ENCODE measurements around the gene MAFF. TPM values are rescaled to one million over a fixed set of nuclear protein-coding genes. Genes with fewer than 3 reads are reported as not detected.
"Not testable (repeated sequence)": the region's sequence is repeated elsewhere in the genome, so short reads cannot be mapped to it uniquely, and the experiment has no call there.

MAFF gene
- total and polyA plus RNA-seq, 9 of the 15 experiments (the other 6 are each of a cell fraction or from before 2014, with no cell fraction given): 0.51 to 8.0 (median 5.4) TPM

- H3K4me3 ChIP-seq; in situ Hi-C loops (cut with MboI); H3K36me3 ChIP-seq (ENCODE audit: control insufficient read depth, insufficient read depth, low read length); H3K9me3 ChIP-seq (replicated peaks; ENCODE audit: control insufficient read depth, insufficient read depth, low read depth, low read length); BruUV-seq (replicated peaks); ATAC-seq; intact Hi-C loops (cut with micrococcal nuclease); H4K20me1 ChIP-seq (replicated peaks; ENCODE audit: control insufficient read depth, insufficient read depth, low read length); FAIRE-seq; H3K9me1 ChIP-seq (ENCODE audit: control insufficient read depth, insufficient read depth, low read length); H2AFZ ChIP-seq (ENCODE audit: low read depth, low read length); DNase-seq (ENCODE audit: extremely low read depth in 1 of 4, low spot score in 3 of 4); H3K9ac ChIP-seq (ENCODE audit: insufficient read depth in 1 of 2, low read depth in 2 of 2, low read length in 2 of 2); H3K27me3 ChIP-seq (ENCODE audit: control insufficient read depth in 2 of 2, insufficient read depth in 2 of 2, low read length in 2 of 2): not testable (repeated sequence)
- 0 out of 2 replicates have a peak overlapping the region, but pooled peaks have one; percentile 37 for H3K4me2 ChIP-seq (ENCODE audit: insufficient read depth, low read length)
- peaks cover 16% of the 10 kb centered on the region for H3K79me2 ChIP-seq (ENCODE audit: control insufficient read depth, insufficient read depth, low read length)
- TF ChIP-seq ZNF121 (CRISPR knock-in tag; conservative IDR thresholded peaks at IDR 0.05): peak; percentile 53
- POLR2A ChIA-PET: interaction anchor here (0.9 to 3.0 kb wide), 3 partner anchors 12 to 35 kb away, joined by 3 to 16 read pairs (median 9); no protein-coding TSS in a partner anchor
- WGBS (ENCODE audit: insufficient coverage, low coverage, missing lambda C conversion rate): 88% methylated on average over 4 of the region's 7 CpGs
- H3K4me1 ChIP-seq (replicated peaks in 1 of 2; ENCODE audit: control insufficient read depth in 2 of 2, insufficient read depth in 2 of 2, low read length in 2 of 2): peaks cover 33 to 40% of the 10 kb centered on the region in 2 experiments
- peak overlapping the region; percentile 100; the same call in 2 of the 3 replicates for H3K27ac ChIP-seq (ENCODE audit: extremely low read depth, low read depth, low read length)
- CTCF ChIA-PET (ENCODE audit: low intra/inter-chr PET ratio): interaction anchor here (0.7 kb wide), 1 partner anchor 640 kb away, joined by 3 read pairs; no protein-coding TSS in a partner anchor
Measured at GRCh38 chr22:38178605-38178937, 23.2 kb upstream of the MAFF start.

- ATAC-seq: peak; percentile 16
- H3K9ac ChIP-seq (ENCODE audit: insufficient read depth in 1 of 2, low read depth in 2 of 2, low read length in 2 of 2): peak overlapping the region; percentile 92 to 100
- BruUV-seq (replicated peaks): TSS peak; percentile 62
- POLR2A ChIA-PET: interaction anchor here (0.5 to 2.3 kb wide), 7 partner anchors 9 to 613 kb away, joined by 3 to 13 read pairs (median 4); partner anchors contain the start of gene MAFF
- 9% methylated on average over 9 of the region's 14 CpGs for WGBS (ENCODE audit: insufficient coverage, low coverage, missing lambda C conversion rate)
- no peaks in the 10 kb centered on the region for H3K9me1 ChIP-seq (ENCODE audit: control insufficient read depth, insufficient read depth, low read length)
- H3K79me2 ChIP-seq (ENCODE audit: control insufficient read depth, insufficient read depth, low read length): peaks cover 16% of the 10 kb centered on the region
- H3K27ac ChIP-seq (ENCODE audit: extremely low read depth, low read depth, low read length): peak overlapping the region; percentile 100
- H2AFZ ChIP-seq (ENCODE audit: low read depth, low read length): peak overlapping the region; percentile 49
- peak overlapping the region; percentile 98 for H3K4me2 ChIP-seq (ENCODE audit: insufficient read depth, low read length)
- H3K4me3 ChIP-seq: peak overlapping the region; percentile 49
- intact Hi-C loops (cut with micrococcal nuclease) (loop anchor here (2.0 kb wide), 1 partner anchor 38 kb away; no protein-coding TSS in a partner anchor), in situ Hi-C loops (cut with MboI) (no loop called here)
- H4K20me1 ChIP-seq (replicated peaks; ENCODE audit: control insufficient read depth, insufficient read depth, low read length): no peaks in the 10 kb centered on the region
- no peaks in the 10 kb centered on the region for H3K27me3 ChIP-seq (ENCODE audit: control insufficient read depth in 2 of 2, insufficient read depth in 2 of 2, low read length in 2 of 2)
- peak; percentile 21 to 50 (median 48) for DNase-seq (ENCODE audit: extremely low read depth in 1 of 4, low spot score in 3 of 4)
- no peak for FAIRE-seq
- CTCF ChIA-PET (ENCODE audit: low intra/inter-chr PET ratio): no interaction called here
- H3K9me3 ChIP-seq (replicated peaks; ENCODE audit: control insufficient read depth, insufficient read depth, low read depth, low read length): no peaks in the 10 kb centered on the region
- H3K4me1 ChIP-seq (replicated peaks in 1 of 2; ENCODE audit: control insufficient read depth in 2 of 2, insufficient read depth in 2 of 2, low read length in 2 of 2): peaks cover 44 to 52% of the 10 kb centered on the region in 2 experiments
- no peaks in the 10 kb centered on the region for H3K36me3 ChIP-seq (ENCODE audit: control insufficient read depth, insufficient read depth, low read length)
- TF ChIP-seq ZNF431 (CRISPR knock-in tag; IDR thresholded peaks at IDR 0.05) (no peak), ZBTB5 (IDR thresholded peaks at IDR 0.05) (0 out of 2 replicates have a peak, but pooled peaks have one; percentile 32), THRB (CRISPR knock-in tag; conservative IDR thresholded peaks at IDR 0.05) (peak; percentile 93; the same call in 1 of the 2 replicates), ARNT (IDR thresholded peaks at IDR 0.05) (peak in 1 of 2 experiments; percentile 68; a peak in 1 of 4 replicates), TRIM25 (IDR thresholded peaks at IDR 0.05; ENCODE audit: borderline replicate concordance) (0 out of 2 replicates have a peak, but pooled peaks have one; percentile 35)
Measured at GRCh38 chr22:38180841-38181452, 20.8 kb upstream of the MAFF start.
